Cardiac muscle cell (in vitro differentiated cells and primary cell): Measurements from ENCODE around the gene EAPP. TPM values are rescaled to one million over a fixed set of nuclear protein-coding genes. Genes with fewer than 3 reads are reported as not detected.

Experiments
- DNase-seq, 2 donors: peaks; one replicate each; pipeline versions ENCODE4 v3.0.0 to v3.0.0-alpha.2; 2010 to 2017; ENCODE audit warnings: low read depth in 1 of 2, low spot score in 1 of 2
- H3K27ac ChIP-seq: fragments of 200-600 bp; sonication (generic); 2 replicates; pipeline ENCODE4 v1.5.1; 2016
- H3K27me3 ChIP-seq: fragments of 200-600 bp; sonication (generic); 2 replicates; pipeline ENCODE4 v1.6.0; 2016; ENCODE audit warnings: control low read depth
- H3K36me3 ChIP-seq: fragments of 200-600 bp; sonication (generic); 2 replicates; pipeline ENCODE4 v1.5.1; 2016; ENCODE audit warnings: control low read depth
- H3K4me1 ChIP-seq: fragments of 200-600 bp; sonication (generic); 2 replicates; pipeline ENCODE4 v1.8.1; 2017; ENCODE audit warnings: low read depth, mild to moderate bottlenecking, mixed run types
- H3K4me3 ChIP-seq: fragments of 200-600 bp; sonication (generic); 2 replicates; pipeline ENCODE4 v1.5.1; 2016; ENCODE audit warnings: mild to moderate bottlenecking
- H3K9me3 ChIP-seq: fragments of 200-600 bp; sonication (generic); 2 replicates; pipeline ENCODE4 v1.5.1; 2017; ENCODE audit warnings: low read depth, mild to moderate bottlenecking, control low read depth
- polyA plus RNA-seq: library from polyadenylated mRNA; unstranded; fragments of >200 nt; fragmentation: Nextera tagmentation; extraction: Ambion mirVana; gene quantifications from 2 replicates; pipeline ENCODE4 v1.2.1, GENCODE V29; 2016
- total RNA-seq: library from RNA; depleted of rRNA; stranded (reverse); fragments of >200 nt; gene quantifications from 2 replicates; pipeline ENCODE4 v1.2.3, GENCODE V29; 2016
- TF ChIP-seq, protein P1 (sequence below): IDR thresholded peaks from 2 replicates; pipeline ENCODE4 v1.5.1; 2012; ENCODE audit warnings: low read depth, mild to moderate bottlenecking, low read length

EAPP gene
- total and polyA plus RNA-seq, 2 experiments from 2014 or later: 42.4 to 53.2 TPM

DNA sequence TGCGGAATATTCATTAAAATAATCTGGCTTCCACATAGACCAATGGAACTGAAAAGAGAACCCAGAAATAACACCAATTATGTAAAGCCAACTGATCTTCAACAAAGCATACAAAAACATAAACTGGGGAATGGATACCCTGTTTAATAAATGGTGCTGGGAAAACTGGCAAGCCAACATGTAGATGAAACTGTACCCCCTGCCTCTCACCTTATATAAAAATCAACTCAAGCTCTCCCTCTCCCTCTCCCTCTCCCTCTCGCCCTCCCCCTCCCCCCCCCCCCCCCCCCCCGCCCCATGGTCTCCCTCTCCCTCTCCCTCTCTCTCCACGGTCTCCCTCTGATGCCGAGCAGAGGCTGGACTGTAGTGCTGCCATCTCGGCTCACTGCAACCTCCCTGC, 64.3 kb downstream of the EAPP start:
- Histone ChIP-seq H3K4me3 (no peak overlapping the region), H3K4me1 (no peaks in the 10 kb centered on the region), H3K27ac (no peak overlapping the region), H3K27me3 (no peaks in the 10 kb centered on the region), H3K36me3 (no peaks in the 10 kb centered on the region), H3K9me3 (no peaks in the 10 kb centered on the region)
- DNase-seq: no peak
- TF ChIP-seq, protein P1, sequence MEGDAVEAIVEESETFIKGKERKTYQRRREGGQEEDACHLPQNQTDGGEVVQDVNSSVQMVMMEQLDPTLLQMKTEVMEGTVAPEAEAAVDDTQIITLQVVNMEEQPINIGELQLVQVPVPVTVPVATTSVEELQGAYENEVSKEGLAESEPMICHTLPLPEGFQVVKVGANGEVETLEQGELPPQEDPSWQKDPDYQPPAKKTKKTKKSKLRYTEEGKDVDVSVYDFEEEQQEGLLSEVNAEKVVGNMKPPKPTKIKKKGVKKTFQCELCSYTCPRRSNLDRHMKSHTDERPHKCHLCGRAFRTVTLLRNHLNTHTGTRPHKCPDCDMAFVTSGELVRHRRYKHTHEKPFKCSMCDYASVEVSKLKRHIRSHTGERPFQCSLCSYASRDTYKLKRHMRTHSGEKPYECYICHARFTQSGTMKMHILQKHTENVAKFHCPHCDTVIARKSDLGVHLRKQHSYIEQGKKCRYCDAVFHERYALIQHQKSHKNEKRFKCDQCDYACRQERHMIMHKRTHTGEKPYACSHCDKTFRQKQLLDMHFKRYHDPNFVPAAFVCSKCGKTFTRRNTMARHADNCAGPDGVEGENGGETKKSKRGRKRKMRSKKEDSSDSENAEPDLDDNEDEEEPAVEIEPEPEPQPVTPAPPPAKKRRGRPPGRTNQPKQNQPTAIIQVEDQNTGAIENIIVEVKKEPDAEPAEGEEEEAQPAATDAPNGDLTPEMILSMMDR: no peak

DNA sequence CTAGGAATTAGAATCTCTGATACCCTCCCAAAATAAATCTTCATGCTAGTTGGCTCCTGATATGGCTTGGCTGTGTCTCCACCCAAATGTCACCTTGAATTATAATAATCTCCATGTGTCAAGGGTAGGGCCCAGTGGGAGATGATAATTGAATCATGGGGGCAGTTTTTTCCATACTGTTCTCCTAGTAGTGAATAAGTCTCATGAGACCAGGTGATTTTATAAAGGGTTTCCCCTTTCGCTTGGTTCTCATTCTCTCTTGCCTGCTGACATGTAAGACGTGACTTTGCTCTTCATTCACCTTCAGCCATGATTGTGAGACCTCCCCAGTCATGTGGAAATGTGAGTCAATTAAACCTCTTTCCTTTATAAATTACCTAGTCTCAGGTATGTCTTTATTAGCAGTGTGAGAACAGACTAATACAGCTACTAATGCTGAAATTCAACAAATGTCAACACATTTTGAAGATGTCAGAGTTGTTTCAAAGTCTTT, 65.3 kb downstream of the EAPP start:
- H3K27me3 ChIP-seq: no peaks in the 10 kb centered on the region
- H3K9me3 ChIP-seq: no peaks in the 10 kb centered on the region
- no peak for DNase-seq
- no peak overlapping the region for H3K4me3 ChIP-seq
- H3K27ac ChIP-seq: no peak overlapping the region
- H3K4me1 ChIP-seq: no peaks in the 10 kb centered on the region
- TF ChIP-seq, protein P1: no peak
- no peaks in the 10 kb centered on the region for H3K36me3 ChIP-seq

DNA sequence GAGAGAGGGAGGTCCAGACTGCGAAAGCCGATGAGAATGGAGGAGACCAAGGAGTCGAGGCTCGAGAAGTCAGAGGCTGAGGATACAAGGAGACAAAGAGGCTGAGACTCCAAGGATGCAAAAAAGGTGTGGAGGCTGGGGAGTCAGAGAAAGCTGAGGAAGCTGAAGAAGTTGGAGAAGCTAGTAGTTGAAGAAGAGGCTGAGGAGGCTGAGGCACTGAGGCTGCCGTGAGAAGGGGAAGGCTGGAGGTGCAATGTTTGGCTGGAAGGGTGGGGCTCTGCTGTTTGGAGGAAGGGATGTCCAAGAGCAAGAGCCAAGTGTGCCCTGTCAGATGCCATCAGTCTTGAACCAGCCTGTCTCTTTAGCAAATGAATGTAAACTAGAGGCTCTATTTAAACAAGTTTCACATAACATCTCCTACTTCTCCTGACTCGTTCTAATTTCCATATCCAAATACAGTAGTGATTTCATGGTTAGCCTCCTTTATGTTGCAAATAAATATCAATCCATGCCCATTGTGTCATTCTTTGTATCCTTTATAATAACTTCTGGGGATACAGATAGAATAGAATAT, 66.7 kb downstream of the EAPP start:
- H3K27ac ChIP-seq: no peak overlapping the region
- H3K4me3 ChIP-seq: no peak overlapping the region
- no peak for DNase-seq
- peaks cover 3% of the 10 kb centered on the region for H3K4me1 ChIP-seq
- TF ChIP-seq, protein P1: no peak
- H3K27me3 ChIP-seq: no peaks in the 10 kb centered on the region
- H3K9me3 ChIP-seq: no peaks in the 10 kb centered on the region
- H3K36me3 ChIP-seq: no peaks in the 10 kb centered on the region

DNA sequence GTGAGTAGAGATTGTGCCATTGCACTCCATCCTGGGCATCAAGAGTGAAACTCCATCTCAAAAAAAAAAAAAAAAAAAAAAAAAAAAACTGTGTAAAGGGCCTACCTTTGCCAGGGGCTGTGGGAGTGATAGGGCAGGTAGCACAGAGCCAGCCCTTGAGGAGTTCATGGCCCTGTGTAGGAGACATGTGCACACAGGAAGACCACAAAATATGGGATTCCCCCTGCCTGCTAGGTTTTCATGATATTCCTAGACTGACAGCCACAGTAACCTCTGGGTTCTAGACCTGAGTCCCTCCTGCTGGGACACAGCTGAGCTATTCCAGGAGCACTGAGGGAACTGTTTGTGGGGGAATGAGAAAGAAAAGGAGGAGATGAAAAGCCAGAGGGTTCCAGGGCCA, 69.2 kb downstream of the EAPP start:
- Histone ChIP-seq H3K9me3 (no peaks in the 10 kb centered on the region), H3K36me3 (no peaks in the 10 kb centered on the region), H3K4me1 (peaks cover 7% of the 10 kb centered on the region), H3K4me3 (no peak overlapping the region), H3K27ac (no peak overlapping the region), H3K27me3 (no peaks in the 10 kb centered on the region)
- DNase-seq: no peak
- TF ChIP-seq, protein P1: no peak

DNA sequence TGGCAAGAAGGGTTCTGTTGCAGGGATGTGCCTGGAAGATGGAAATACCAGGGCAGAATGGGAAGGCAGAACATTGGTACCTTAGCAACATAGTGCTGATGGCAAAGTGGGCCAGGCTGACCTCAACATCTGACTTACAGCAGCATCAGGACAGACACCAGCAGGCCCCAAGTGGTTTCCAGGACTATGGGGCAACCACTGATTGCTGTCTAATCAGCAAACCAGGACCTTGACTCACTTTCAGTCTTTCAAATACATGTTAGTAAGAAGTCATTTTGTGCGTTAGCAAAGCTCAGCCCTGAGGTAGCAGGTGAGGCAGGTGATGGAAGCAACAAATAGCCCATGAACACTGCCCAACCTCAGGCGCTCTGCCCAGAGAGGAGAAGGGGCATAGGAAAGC, 72.8 kb downstream of the EAPP start:
- H3K27me3 ChIP-seq: no peaks in the 10 kb centered on the region
- H3K9me3 ChIP-seq: no peaks in the 10 kb centered on the region
- H3K4me3 ChIP-seq: no peak overlapping the region
- DNase-seq: no peak
- TF ChIP-seq, protein P1: no peak
- no peaks in the 10 kb centered on the region for H3K36me3 ChIP-seq
- H3K4me1 ChIP-seq: peaks cover 7% of the 10 kb centered on the region
- H3K27ac ChIP-seq: no peak overlapping the region

Other genes starting within 250 kb of the EAPP start
- gene SPTSSA, start 77.5 kb downstream of the EAPP start, total RNA-seq: 12.5 and 17.2 TPM in 2 replicates
- gene SPTSSA, start 77.5 kb downstream of the EAPP start, polyA plus RNA-seq: 38.0 and 40.1 TPM in 2 replicates
- gene SNX6, start 90.4 kb upstream of the EAPP start, total RNA-seq: 95.1 and 139 TPM in 2 replicates
- 83.1 and 108 TPM in 2 replicates for gene SNX6, start 90.4 kb upstream of the EAPP start, polyA plus RNA-seq
- 37.5 and 73.1 TPM in 2 replicates for gene CFL2, start 174.9 kb upstream of the EAPP start, total RNA-seq
- gene CFL2, start 174.9 kb upstream of the EAPP start, polyA plus RNA-seq: 143 and 186 TPM in 2 replicates